HEK293 (cell line): ENCODE results near the gene TNS3.

Experiments
- OSR2 ChIP-seq: fragments of 450-650 bp; formaldehyde crosslinking; IDR thresholded peaks from 2 replicates; pipeline ENCODE4 v1.5.1; 2016; ENCODE audit warnings: missing biosample characterization, missing genetic modification characterization
- SP3 ChIP-seq: fragments of 450-650 bp; formaldehyde crosslinking; IDR thresholded peaks from 2 replicates; pipeline ENCODE4 v1.5.1; 2016; ENCODE audit warnings: missing biosample characterization, missing genetic modification characterization

GRCh38 chr7:47448971-47449370 lies 132.9 kb downstream of the TNS3 start:
- TF ChIP-seq OSR2: no peak
- no peak for TF ChIP-seq SP3 (tag by site-specific recombination)
